Measurements from ENCODE around the gene UCP2.
A peak's percentile ranks its signal among the peaks of the same experiment; 100 is the strongest.

The UCP2 gene

GRCh38 chr11:74009675-74010305, 27.1 kb upstream of the UCP2 start:
- peak; percentile 44 for DNase-seq

- DNase-seq, result no peak
These were observed 26.5 kb upstream of the UCP2 start for GRCh38 chr11:74009230-74009547.

- no peak for DNase-seq
These were observed 26.0 kb upstream of the UCP2 start, which contains the start of gene UCP3 for GRCh38 chr11:74008373-74009229. TSS of gene UCP3 (minus strand) at chr11:74009085. CDS start at chr11:74007042, 2,043 bp downstream.

- no peak for DNase-seq
These were observed 25.2 kb upstream of the UCP2 start for GRCh38 chr11:74007691-74008372.

- no peak for DNase-seq
These were observed 24.2 kb upstream of the UCP2 start for GRCh38 chr11:74006743-74007304.

GRCh38 chr11:74005721-74006517, 23.3 kb upstream of the UCP2 start:
- no peak for DNase-seq

GRCh38 chr11:74004759-74005615, 22.3 kb upstream of the UCP2 start:
- peak; percentile 83 for DNase-seq

GRCh38 chr11:74004046-74004695, 21.5 kb upstream of the UCP2 start:
- DNase-seq, result no peak

- no peak for DNase-seq
These were observed 20.2 kb upstream of the UCP2 start for GRCh38 chr11:74002832-74003231.

- DNase-seq, result no peak
These were observed 19.2 kb upstream of the UCP2 start for GRCh38 chr11:74001822-74002286.

- no peak for DNase-seq
These were observed 17.9 kb upstream of the UCP2 start for GRCh38 chr11:74000307-74001133.

- DNase-seq, result no peak
These were observed 17.1 kb upstream of the UCP2 start for GRCh38 chr11:73999581-74000306.

GRCh38 chr11:73998846-73999575, 16.4 kb upstream of the UCP2 start:
- no peak for DNase-seq

GRCh38 chr11:73997120-73997770, 14.6 kb upstream of the UCP2 start:
- DNase-seq, result no peak

GRCh38 chr11:73996161-73996747, 13.6 kb upstream of the UCP2 start:
- no peak for DNase-seq

GRCh38 chr11:73995731-73996130, 13.1 kb upstream of the UCP2 start:
- DNase-seq, result no peak

- DNase-seq, result no peak
These were observed 12.6 kb upstream of the UCP2 start for GRCh38 chr11:73995247-73995646.

Data from stimulated activated CD4-positive, alpha-beta T cell treated with anti-CD3 and anti-CD28 coated beads, Interleukin-15, amount 100 ng/mL, for 24 hours (primary cell).